ENCODE data around the gene TBC1D12.

Gene TBC1D12

DNA sequence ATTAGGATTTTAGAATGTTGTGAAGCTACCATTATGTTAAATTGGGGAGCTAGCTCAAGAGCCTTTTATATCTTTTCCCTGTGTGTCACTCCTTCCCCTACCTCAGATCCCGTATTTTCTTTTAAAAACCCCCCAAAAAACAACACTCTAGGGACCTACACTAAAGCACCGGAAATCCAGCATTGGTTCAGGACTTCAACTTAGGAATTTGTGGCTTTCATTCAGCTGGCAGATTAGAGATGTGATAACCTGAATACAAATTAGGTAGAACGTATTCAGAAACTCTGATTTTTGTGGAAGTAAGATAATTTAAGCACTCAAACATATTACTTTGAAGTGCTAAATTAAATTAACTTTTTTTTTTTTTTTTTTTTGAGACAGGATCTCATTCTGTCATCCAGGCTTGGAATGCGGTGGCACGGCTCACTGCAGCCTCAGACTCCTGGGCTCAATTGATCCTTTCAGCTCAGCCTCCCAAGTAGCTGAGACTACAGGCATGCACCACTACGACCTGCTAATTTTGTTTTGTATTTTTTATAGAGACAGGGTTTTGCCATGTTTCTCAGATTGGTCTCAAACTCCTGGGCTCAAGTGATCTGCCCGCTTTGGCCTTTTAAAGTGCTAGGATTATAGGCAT, 6.8 kb downstream of the TBC1D12 start:
- TF ChIP-seq, protein P1, sequence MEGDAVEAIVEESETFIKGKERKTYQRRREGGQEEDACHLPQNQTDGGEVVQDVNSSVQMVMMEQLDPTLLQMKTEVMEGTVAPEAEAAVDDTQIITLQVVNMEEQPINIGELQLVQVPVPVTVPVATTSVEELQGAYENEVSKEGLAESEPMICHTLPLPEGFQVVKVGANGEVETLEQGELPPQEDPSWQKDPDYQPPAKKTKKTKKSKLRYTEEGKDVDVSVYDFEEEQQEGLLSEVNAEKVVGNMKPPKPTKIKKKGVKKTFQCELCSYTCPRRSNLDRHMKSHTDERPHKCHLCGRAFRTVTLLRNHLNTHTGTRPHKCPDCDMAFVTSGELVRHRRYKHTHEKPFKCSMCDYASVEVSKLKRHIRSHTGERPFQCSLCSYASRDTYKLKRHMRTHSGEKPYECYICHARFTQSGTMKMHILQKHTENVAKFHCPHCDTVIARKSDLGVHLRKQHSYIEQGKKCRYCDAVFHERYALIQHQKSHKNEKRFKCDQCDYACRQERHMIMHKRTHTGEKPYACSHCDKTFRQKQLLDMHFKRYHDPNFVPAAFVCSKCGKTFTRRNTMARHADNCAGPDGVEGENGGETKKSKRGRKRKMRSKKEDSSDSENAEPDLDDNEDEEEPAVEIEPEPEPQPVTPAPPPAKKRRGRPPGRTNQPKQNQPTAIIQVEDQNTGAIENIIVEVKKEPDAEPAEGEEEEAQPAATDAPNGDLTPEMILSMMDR (IDR thresholded peaks at IDR 0.05; ENCODE audit: low read depth, low read length), result no peak
- DNase-seq (ENCODE audit: extremely low read depth, low read depth), result no peak

DNA sequence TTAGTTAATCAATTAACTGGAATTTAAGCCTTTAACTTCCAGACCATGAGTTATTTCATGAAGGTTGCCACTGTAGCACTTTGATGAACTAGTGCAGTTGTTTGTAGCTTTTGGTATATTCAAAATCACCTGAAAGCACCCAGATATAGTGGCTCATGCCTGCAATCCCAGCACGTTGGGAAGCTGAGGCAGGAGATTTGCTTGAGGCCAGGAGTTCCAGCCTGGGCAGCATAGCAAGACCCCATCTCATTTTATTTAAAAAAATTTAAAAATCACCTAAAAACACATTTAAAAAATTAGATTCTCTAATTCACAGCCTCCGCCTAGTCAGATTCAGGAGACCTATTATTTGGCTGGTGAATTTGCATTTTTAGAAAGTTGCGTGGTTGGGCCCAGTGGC, 9.0 kb downstream of the TBC1D12 start:
- DNase-seq (ENCODE audit: extremely low read depth, low read depth), result no peak
- TF ChIP-seq, protein P1 (IDR thresholded peaks at IDR 0.05; ENCODE audit: low read depth, low read length), result no peak

DNA sequence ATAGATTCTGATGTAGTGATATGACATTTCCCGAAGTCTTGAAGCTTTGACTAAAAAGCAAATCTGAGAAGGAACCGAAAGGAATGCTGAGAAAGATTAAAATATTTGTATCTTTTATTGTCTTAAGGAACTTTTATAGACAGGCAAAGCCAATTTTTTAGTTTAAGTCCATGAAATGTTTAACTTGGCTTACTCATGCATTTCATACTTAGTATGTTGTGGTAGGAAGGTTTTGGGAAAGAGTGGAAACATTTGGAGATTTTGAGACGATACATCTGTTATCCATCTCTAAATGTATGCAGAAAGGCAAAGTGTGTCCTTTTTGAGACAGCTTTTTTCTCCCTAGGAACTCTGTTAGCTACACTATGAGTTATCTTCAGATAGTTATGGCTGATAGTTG, 10.1 kb downstream of the TBC1D12 start:
- TF ChIP-seq, protein P1 (IDR thresholded peaks at IDR 0.05; ENCODE audit: low read depth, low read length), result no peak
- no peak for DNase-seq (ENCODE audit: extremely low read depth, low read depth)

DNA sequence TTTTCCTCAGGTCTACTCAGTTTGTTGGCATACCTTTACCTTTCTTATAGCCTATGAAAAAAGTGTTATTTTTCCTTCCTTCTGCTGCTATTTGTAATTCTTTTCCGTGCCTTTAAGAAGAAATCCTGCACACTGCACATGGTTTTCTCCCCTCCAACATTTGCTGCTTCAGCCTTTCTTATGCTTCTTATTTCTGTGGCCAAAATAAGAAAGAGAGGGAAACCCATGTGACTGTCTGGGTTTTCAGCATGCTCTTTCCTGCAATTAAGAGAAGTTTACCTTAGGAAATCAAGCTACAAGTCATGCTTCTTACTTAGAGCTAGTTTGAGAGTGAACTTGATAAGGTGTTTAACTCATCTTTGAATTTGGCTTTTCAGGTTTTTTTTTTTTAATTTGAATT, 11.0 kb downstream of the TBC1D12 start:
- TF ChIP-seq, protein P1 (IDR thresholded peaks at IDR 0.05; ENCODE audit: low read depth, low read length), result no peak
- DNase-seq (ENCODE audit: extremely low read depth, low read depth), result no peak

DNA sequence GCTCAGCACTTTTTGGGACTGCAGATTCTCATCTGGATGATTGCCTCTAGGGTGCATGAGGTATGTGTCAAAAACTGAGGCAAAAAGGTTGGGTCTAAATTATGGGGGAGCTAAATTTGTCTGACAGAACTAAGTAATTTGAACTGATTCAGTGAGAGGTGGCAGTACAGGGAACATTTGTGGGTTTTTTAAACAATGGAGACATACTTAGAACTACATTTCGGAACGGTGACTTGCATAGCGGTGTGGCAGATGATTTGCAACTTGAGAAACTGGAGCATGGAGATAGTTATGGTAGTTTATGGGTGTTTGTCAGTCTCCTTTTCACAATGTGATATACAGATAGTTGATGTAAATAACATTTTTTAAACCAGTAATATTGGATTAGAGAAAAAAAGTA, 14.6 kb downstream of the TBC1D12 start:
- DNase-seq (ENCODE audit: extremely low read depth, low read depth), result no peak
- TF ChIP-seq, protein P1 (IDR thresholded peaks at IDR 0.05; ENCODE audit: low read depth, low read length), result no peak

DNA sequence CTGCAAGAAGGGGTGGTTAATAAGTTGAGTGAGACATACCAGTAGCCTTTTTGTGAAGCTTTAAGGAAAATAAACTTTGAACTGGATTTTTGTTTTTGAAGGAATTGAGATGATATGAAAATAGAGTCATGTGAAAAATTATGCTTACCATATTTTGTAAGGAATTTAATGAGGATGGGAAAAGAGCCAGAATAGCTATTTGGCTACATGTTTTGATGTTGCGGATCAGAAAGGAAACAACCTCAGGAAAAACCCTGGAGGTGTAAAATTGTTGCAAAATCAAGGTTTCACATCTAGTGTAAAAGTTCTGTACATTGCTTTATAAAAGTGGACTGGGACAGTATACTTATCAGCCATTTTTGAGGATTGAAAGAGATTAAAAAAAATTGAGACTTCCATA, 15.0 kb downstream of the TBC1D12 start:
- TF ChIP-seq, protein P1 (IDR thresholded peaks at IDR 0.05; ENCODE audit: low read depth, low read length), result no peak
- DNase-seq (ENCODE audit: extremely low read depth, low read depth), result no peak

DNA sequence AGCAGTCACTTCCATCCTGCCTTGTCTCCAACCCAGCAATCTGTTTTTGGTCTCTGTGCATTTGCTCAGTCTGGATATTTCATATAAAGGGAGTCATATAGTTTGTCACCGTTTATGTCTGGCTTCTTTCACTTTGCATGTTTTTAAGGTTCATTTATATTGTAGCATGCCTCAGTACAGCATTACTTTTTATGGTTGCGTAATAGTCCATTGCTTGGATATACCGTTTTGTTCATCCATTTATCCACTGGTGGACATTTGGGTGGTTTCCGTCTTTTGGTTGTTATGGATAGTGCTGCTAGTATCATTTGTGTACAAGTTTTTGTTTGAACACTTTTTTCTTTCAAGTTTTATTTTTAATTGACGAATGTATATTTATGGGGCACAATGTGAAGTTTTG, 18.2 kb downstream of the TBC1D12 start:
- TF ChIP-seq, protein P1 (IDR thresholded peaks at IDR 0.05; ENCODE audit: low read depth, low read length), result no peak
- no peak for DNase-seq (ENCODE audit: extremely low read depth, low read depth)
